ENCODE data around the gene ZW10.

ZW10 gene

DNA sequence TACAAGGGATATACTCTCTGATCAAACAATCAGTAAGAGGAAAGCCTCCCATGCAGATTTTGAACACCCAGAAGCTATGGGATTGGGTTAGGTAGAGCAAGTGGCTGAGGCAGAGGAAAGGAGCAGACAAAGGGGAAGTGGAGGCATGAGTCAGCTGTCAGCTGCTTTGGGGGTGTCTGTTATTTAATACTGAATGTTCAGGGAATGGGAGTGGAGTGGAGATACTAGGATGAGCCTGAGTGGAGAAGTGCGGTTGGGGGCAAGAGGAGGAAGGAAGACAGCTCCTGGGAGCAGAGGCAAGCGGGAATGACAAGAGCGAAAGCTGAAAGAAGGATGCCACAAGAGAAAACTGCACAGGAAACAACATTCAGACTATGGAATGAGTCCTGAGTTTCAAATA, 44.7 kb downstream of the ZW10 start:
- no peaks in the 10 kb centered on the region for H3K27me3 ChIP-seq (ENCODE audit: low read length)
- no peak overlapping the region for H2AFZ ChIP-seq (ENCODE audit: low read depth, low read length, severe bottlenecking)
- no peaks in the 10 kb centered on the region for H4K20me1 ChIP-seq (ENCODE audit: low read depth, low read length)
- H3K36me3 ChIP-seq (ENCODE audit: low read length): 0 out of 2 replicates have a peak, but pooled peaks cover 6% of the 10 kb centered on the region
- no peaks in the 10 kb centered on the region for H3K9me3 ChIP-seq (ENCODE audit: insufficient read depth, low read length)
- H3F3A ChIP-seq (ENCODE audit: insufficient read depth): no peaks in the 10 kb centered on the region
- H3K9me2 ChIP-seq (replicated peaks; ENCODE audit: insufficient read depth, low read length): no peaks in the 10 kb centered on the region
- H3K79me2 ChIP-seq (ENCODE audit: insufficient read depth, low read length): no peaks in the 10 kb centered on the region
- no peak overlapping the region for H3K4me2 ChIP-seq (ENCODE audit: low read depth, low read length, poor library complexity, severe bottlenecking)
- no peak overlapping the region for H3K27ac ChIP-seq (ENCODE audit: low read depth, low read length)
- H3K4me3 ChIP-seq (ENCODE audit: insufficient read depth, low read length, poor library complexity, severe bottlenecking): no peak overlapping the region
- H3K9ac ChIP-seq (ENCODE audit: low read length): no peak overlapping the region
- TF ChIP-seq EZH2phosphoT487 (conservative IDR thresholded peaks at IDR 0.05; ENCODE audit: low read length): no peak
- TF ChIP-seq, protein P1, sequence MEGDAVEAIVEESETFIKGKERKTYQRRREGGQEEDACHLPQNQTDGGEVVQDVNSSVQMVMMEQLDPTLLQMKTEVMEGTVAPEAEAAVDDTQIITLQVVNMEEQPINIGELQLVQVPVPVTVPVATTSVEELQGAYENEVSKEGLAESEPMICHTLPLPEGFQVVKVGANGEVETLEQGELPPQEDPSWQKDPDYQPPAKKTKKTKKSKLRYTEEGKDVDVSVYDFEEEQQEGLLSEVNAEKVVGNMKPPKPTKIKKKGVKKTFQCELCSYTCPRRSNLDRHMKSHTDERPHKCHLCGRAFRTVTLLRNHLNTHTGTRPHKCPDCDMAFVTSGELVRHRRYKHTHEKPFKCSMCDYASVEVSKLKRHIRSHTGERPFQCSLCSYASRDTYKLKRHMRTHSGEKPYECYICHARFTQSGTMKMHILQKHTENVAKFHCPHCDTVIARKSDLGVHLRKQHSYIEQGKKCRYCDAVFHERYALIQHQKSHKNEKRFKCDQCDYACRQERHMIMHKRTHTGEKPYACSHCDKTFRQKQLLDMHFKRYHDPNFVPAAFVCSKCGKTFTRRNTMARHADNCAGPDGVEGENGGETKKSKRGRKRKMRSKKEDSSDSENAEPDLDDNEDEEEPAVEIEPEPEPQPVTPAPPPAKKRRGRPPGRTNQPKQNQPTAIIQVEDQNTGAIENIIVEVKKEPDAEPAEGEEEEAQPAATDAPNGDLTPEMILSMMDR (IDR thresholded peaks at IDR 0.05; ENCODE audit: insufficient read depth, low read length, poor library complexity, severe bottlenecking): no peak

DNA sequence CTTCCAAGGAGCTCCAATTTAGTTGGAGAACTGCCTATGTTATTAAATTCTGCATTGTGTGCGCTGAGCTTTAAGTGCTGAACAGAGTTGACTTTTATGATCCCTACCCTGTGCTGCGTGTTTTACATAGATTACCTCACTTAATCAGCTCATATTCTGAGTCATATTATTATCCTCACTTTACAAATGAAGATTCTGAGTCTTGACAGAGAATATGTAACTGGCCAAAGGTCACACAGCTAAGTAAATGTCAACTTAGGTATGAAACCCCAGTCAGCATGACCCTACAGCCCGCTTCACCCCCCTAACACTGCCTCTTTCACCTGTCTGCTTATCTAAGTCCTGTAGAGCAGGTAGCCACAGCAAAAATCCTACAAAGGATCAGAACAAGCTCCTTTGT, 47.6 kb downstream of the ZW10 start:
- no peak overlapping the region for H3K4me2 ChIP-seq (ENCODE audit: low read depth, low read length, poor library complexity, severe bottlenecking)
- H2AFZ ChIP-seq (ENCODE audit: low read depth, low read length, severe bottlenecking): no peak overlapping the region
- no peaks in the 10 kb centered on the region for H3K27me3 ChIP-seq (ENCODE audit: low read length)
- no peaks in the 10 kb centered on the region for H3K9me2 ChIP-seq (replicated peaks; ENCODE audit: insufficient read depth, low read length)
- H4K20me1 ChIP-seq (ENCODE audit: low read depth, low read length): no peaks in the 10 kb centered on the region
- H3K9ac ChIP-seq (ENCODE audit: low read length): no peak overlapping the region
- no peaks in the 10 kb centered on the region for H3F3A ChIP-seq (ENCODE audit: insufficient read depth)
- H3K36me3 ChIP-seq (ENCODE audit: low read length): no peaks in the 10 kb centered on the region
- H3K9me3 ChIP-seq (ENCODE audit: insufficient read depth, low read length): no peaks in the 10 kb centered on the region
- TF ChIP-seq, protein P1 (IDR thresholded peaks at IDR 0.05; ENCODE audit: insufficient read depth, low read length, poor library complexity, severe bottlenecking): no peak
- no peak for TF ChIP-seq EZH2phosphoT487 (conservative IDR thresholded peaks at IDR 0.05; ENCODE audit: low read length)
- no peak overlapping the region for H3K27ac ChIP-seq (ENCODE audit: low read depth, low read length)
- no peaks in the 10 kb centered on the region for H3K79me2 ChIP-seq (ENCODE audit: insufficient read depth, low read length)
- no peak overlapping the region for H3K4me3 ChIP-seq (ENCODE audit: insufficient read depth, low read length, poor library complexity, severe bottlenecking)

- H3K36me3 ChIP-seq (ENCODE audit: low read length): no peaks in the 10 kb centered on the region
- H3K9ac ChIP-seq (ENCODE audit: low read length): no peak overlapping the region
- H4K20me1 ChIP-seq (ENCODE audit: low read depth, low read length): no peaks in the 10 kb centered on the region
- H3K27ac ChIP-seq (ENCODE audit: low read depth, low read length): no peak overlapping the region
- no peaks in the 10 kb centered on the region for H3K27me3 ChIP-seq (ENCODE audit: low read length)
- H3K79me2 ChIP-seq (ENCODE audit: insufficient read depth, low read length): no peaks in the 10 kb centered on the region
- no peaks in the 10 kb centered on the region for H3K9me2 ChIP-seq (replicated peaks; ENCODE audit: insufficient read depth, low read length)
- H3F3A ChIP-seq (ENCODE audit: insufficient read depth): no peaks in the 10 kb centered on the region
- H3K4me3 ChIP-seq (ENCODE audit: insufficient read depth, low read length, poor library complexity, severe bottlenecking): no peak overlapping the region
- H3K9me3 ChIP-seq (ENCODE audit: insufficient read depth, low read length): peaks cover 4% of the 10 kb centered on the region; the same call in 1 of the 2 replicates
- no peak overlapping the region for H3K4me2 ChIP-seq (ENCODE audit: low read depth, low read length, poor library complexity, severe bottlenecking)
- no peak overlapping the region for H2AFZ ChIP-seq (ENCODE audit: low read depth, low read length, severe bottlenecking)
- TF ChIP-seq, protein P1 (IDR thresholded peaks at IDR 0.05; ENCODE audit: insufficient read depth, low read length, poor library complexity, severe bottlenecking): no peak
- no peak for TF ChIP-seq EZH2phosphoT487 (conservative IDR thresholded peaks at IDR 0.05; ENCODE audit: low read length)
These were observed 48.1 kb downstream of the ZW10 start for GRCh38 chr11:113725407-113725806.
